HS-5 (cell line): ENCODE data around the gene SEMA4D.
"Not testable (repeated sequence)": the region's sequence is repeated elsewhere in the genome, so short reads cannot be mapped to it uniquely, and the experiment has no call there.

Experiments used
- DNase-seq: peaks from one replicate; pipeline ENCODE4 v3.0.0-alpha.2; 2012; ENCODE audit warnings: low read depth

SEMA4D gene

GRCh38 chr9:89386797-89387196 lies 111.1 kb downstream of the SEMA4D start:
- DNase-seq = no peak

GRCh38 chr9:89386206-89386605 lies 111.7 kb downstream of the SEMA4D start:
- no peak for DNase-seq

GRCh38 chr9:89384783-89385182 lies 113.1 kb downstream of the SEMA4D start:
- no peak for DNase-seq

- DNase-seq = no peak
Observed at GRCh38 chr9:89383721-89384300, 114.1 kb downstream of the SEMA4D start.

- DNase-seq = no peak
Observed at GRCh38 chr9:89383030-89383720, 114.7 kb downstream of the SEMA4D start.

- no peak for DNase-seq
Observed at GRCh38 chr9:89382026-89382986, 115.6 kb downstream of the SEMA4D start.

GRCh38 chr9:89381308-89381609 lies 116.7 kb downstream of the SEMA4D start:
- DNase-seq = no peak

GRCh38 chr9:89380437-89381307 lies 117.2 kb downstream of the SEMA4D start:
- DNase-seq = no peak

- no peak for DNase-seq
Observed at GRCh38 chr9:89379508-89380115, 118.3 kb downstream of the SEMA4D start.

- DNase-seq = no peak
Observed at GRCh38 chr9:89379031-89379430, 118.9 kb downstream of the SEMA4D start.

GRCh38 chr9:89378541-89378940 lies 119.4 kb downstream of the SEMA4D start:
- no peak for DNase-seq

- DNase-seq = no peak
Observed at GRCh38 chr9:89377411-89377810, 120.5 kb downstream of the SEMA4D start.

- no peak for DNase-seq
Observed at GRCh38 chr9:89376741-89377351, 121.1 kb downstream of the SEMA4D start.

- DNase-seq = no peak
Observed at GRCh38 chr9:89376286-89376685, 121.6 kb downstream of the SEMA4D start.

GRCh38 chr9:89375191-89375760 lies 122.6 kb downstream of the SEMA4D start:
- no peak for DNase-seq

GRCh38 chr9:89374176-89374575 lies 123.7 kb downstream of the SEMA4D start:
- DNase-seq = no peak

GRCh38 chr9:89372979-89373378 lies 124.9 kb downstream of the SEMA4D start:
- no peak for DNase-seq

GRCh38 chr9:89372230-89372816 lies 125.6 kb downstream of the SEMA4D start:
- no peak for DNase-seq

GRCh38 chr9:89371791-89372190 lies 126.1 kb downstream of the SEMA4D start:
- DNase-seq = not testable (repeated sequence)

GRCh38 chr9:89370593-89370992 lies 127.3 kb downstream of the SEMA4D start:
- DNase-seq = no peak
